IMR-90 (cell line): ENCODE results near the gene GATA3. TPM values are rescaled to one million over a fixed set of nuclear protein-coding genes. Genes with fewer than 3 reads are reported as not detected.

Source experiments
- ATAC-seq: fragments of 200-7000 bp; cut with Tn5 transposase; 2 replicates; pipeline ENCODE4 v1.9.1; 2020; ENCODE audit warnings: low read depth, mild to moderate bottlenecking, moderate library complexity
- BruUV-seq: library from RNA; stranded (reverse); fragments of 400-500 nt; replicated peaks from 2 replicates; lab custom pipeline; 2021; lab: Mats Ljungman, UMichigan
- CTCF ChIA-PET: fragments of 300-600 bp; formaldehyde crosslinking; extraction: SDS; loops from one replicate; lab custom pipeline; 2021; ENCODE audit warnings: antibody characterized with exemption; lab: Yijun Ruan, JAX
- POLR2A ChIA-PET: fragments of 300-600 bp; sonication (Branson Sonifier 250); formaldehyde crosslinking; loops from one replicate; lab custom pipeline; 2022; ENCODE audit warnings: antibody characterized with exemption; ENCODE audit not compliant: unreplicated experiment; lab: Charles Lee
- DNase-seq: peaks from one replicate; pipeline ENCODE4 v3.0.0; 2013
- H2AFZ ChIP-seq: replicated peaks from 2 replicates; pipeline ENCODE3; 2013; ENCODE audit warnings: low read length, mild to moderate bottlenecking; ENCODE audit not compliant: poor library complexity
- H2AK5ac ChIP-seq: 2 replicates; pipeline ENCODE4 v1.6.1; 2013; ENCODE audit warnings: low read depth, low read length, inconsistent platforms
- H2AK9ac ChIP-seq: replicated peaks from 2 replicates; pipeline ENCODE3; 2013; ENCODE audit warnings: mild to moderate bottlenecking, low read depth, low read length, moderate library complexity; ENCODE audit not compliant: poor library complexity
- H2BK120ac ChIP-seq: 2 replicates; pipeline ENCODE4 v1.6.1; 2013; ENCODE audit warnings: low read depth, low read length, inconsistent platforms
- H2BK15ac ChIP-seq: 3 replicates; pipeline ENCODE4 v1.6.1; 2013; ENCODE audit warnings: low read depth, low read length, inconsistent platforms
- H2BK20ac ChIP-seq: 2 replicates; pipeline ENCODE4 v1.6.1; 2013; ENCODE audit warnings: low read depth, mild to moderate bottlenecking, inconsistent platforms, low read length, moderate library complexity
- H2BK5ac ChIP-seq: 2 replicates; pipeline ENCODE4 v1.6.1; 2013; ENCODE audit warnings: mild to moderate bottlenecking, low read depth, low read length, inconsistent platforms; ENCODE audit not compliant: poor library complexity, severe bottlenecking
- H3K14ac ChIP-seq: replicated peaks from 2 replicates; pipeline ENCODE4 v1.6.1; 2013; ENCODE audit warnings: low read depth, low read length, inconsistent platforms
- H3K18ac ChIP-seq: 2 replicates; pipeline ENCODE4 v1.6.1; 2013; ENCODE audit warnings: low read depth, low read length, control low read depth
- H3K23ac ChIP-seq: 2 replicates; pipeline ENCODE4 v1.6.1; 2013; ENCODE audit warnings: low read depth, low read length, inconsistent platforms
- H3K27ac ChIP-seq: 2 replicates; pipeline ENCODE4 v1.5.1; 2013; ENCODE audit warnings: mild to moderate bottlenecking, control low read depth, low read length; ENCODE audit not compliant: insufficient read depth
- H3K27me3 ChIP-seq: 2 replicates; pipeline ENCODE4 v1.6.1; 2013; ENCODE audit warnings: low read length; ENCODE audit not compliant: control insufficient read depth, insufficient read depth
- H3K36me3 ChIP-seq: 2 replicates; pipeline ENCODE4 v1.6.1; 2013; ENCODE audit warnings: low read length, mixed read lengths; ENCODE audit not compliant: control insufficient read depth, insufficient read depth
- H3K4ac ChIP-seq: 2 replicates; pipeline ENCODE4 v1.6.1; 2013; ENCODE audit warnings: low read depth, low read length, inconsistent platforms
- H3K4me1 ChIP-seq: 2 replicates; pipeline ENCODE4 v1.6.1; 2013; ENCODE audit warnings: low read length, mixed read lengths; ENCODE audit not compliant: control insufficient read depth, insufficient read depth
- H3K4me2 ChIP-seq: 2 replicates; pipeline ENCODE4 v1.6.1; 2013; ENCODE audit warnings: low read depth, mild to moderate bottlenecking, control low read depth, low read length, moderate library complexity
- H3K4me3 ChIP-seq: 2 replicates; pipeline ENCODE4 v1.5.1; 2013; ENCODE audit warnings: low read depth, mild to moderate bottlenecking, control low read depth, low read length, moderate library complexity; ENCODE audit not compliant: insufficient read depth
- H3K56ac ChIP-seq: 2 replicates; pipeline ENCODE4 v1.6.1; 2013; ENCODE audit warnings: low read length, inconsistent platforms; ENCODE audit not compliant: insufficient read depth; ENCODE audit errors: extremely low read depth
- H3K79me1 ChIP-seq, 2 experiments: 2 replicates each; pipeline ENCODE4 v1.6.1; 2013; ENCODE audit warnings: low read length in 2 of 2, inconsistent platforms in 1 of 2, low read depth in 1 of 2
- H3K9ac ChIP-seq: 2 replicates; pipeline ENCODE4 v1.6.1; 2013; ENCODE audit warnings: low read depth, low read length, control low read depth
- H3K9me1 ChIP-seq: 2 replicates; pipeline ENCODE4 v1.6.1; 2013; ENCODE audit warnings: low read length, inconsistent platforms; ENCODE audit not compliant: insufficient read depth
- H3K9me3 ChIP-seq: 2 replicates; pipeline ENCODE4 v1.6.1; 2013; ENCODE audit warnings: low read length; ENCODE audit not compliant: control insufficient read depth, insufficient read depth
- H4K20me1 ChIP-seq: 2 replicates; pipeline ENCODE4 v1.6.1; 2013; ENCODE audit warnings: low read length, inconsistent platforms; ENCODE audit not compliant: insufficient read depth
- H4K5ac ChIP-seq: 2 replicates; pipeline ENCODE4 v1.6.1; 2013; ENCODE audit warnings: mild to moderate bottlenecking, low read depth, low read length, control low read depth
- H4K8ac ChIP-seq, 2 experiments: 2 replicates each; pipeline ENCODE4 v1.6.1; 2013; ENCODE audit warnings: low read depth in 2 of 2, low read length in 2 of 2, control low read depth in 1 of 2, inconsistent platforms in 1 of 2
- H4K91ac ChIP-seq: 2 replicates; pipeline ENCODE4 v1.6.1; 2013; ENCODE audit warnings: low read depth, low read length, inconsistent platforms; ENCODE audit not compliant: insufficient read depth
- CEBPB ChIP-seq: IDR thresholded peaks from 2 replicates; pipeline ENCODE4 v1.6.1; 2012; ENCODE audit warnings: low read depth, low read length, improper control_type of control experiment
- CHD1 ChIP-seq: IDR thresholded peaks from 2 replicates; pipeline ENCODE4 v1.6.1; 2012; ENCODE audit warnings: low read depth, low read length, improper control_type of control experiment
- FOS ChIP-seq: fragments of 150-350 bp; IDR thresholded peaks from 2 replicates; pipeline ENCODE4 v1.6.1; 2016; ENCODE audit warnings: low read depth, low read length
- MAFK ChIP-seq: IDR thresholded peaks from 2 replicates; pipeline ENCODE4 v1.6.1; 2012; ENCODE audit warnings: low read depth, low read length, improper control_type of control experiment
- POLR2A ChIP-seq: IDR thresholded peaks from 2 replicates; pipeline ENCODE4 v1.6.1; 2012; ENCODE audit warnings: mild to moderate bottlenecking, low read depth, low read length
- SMC3 ChIP-seq: fragments of 150-350 bp; IDR thresholded peaks from 2 replicates; pipeline ENCODE4 v1.6.1; 2016; ENCODE audit warnings: low read depth, mild to moderate bottlenecking, antibody characterized with exemption, low read length, moderate library complexity
- WGBS, 2 experiments: methylation state at CpG; one replicate each; pipeline versions ENCODE4 v1.1.5 to v1.1.7; 2013; ENCODE audit warnings: missing lambda C conversion rate in 2 of 2; ENCODE audit not compliant: insufficient read length in 1 of 2; ENCODE audit errors: extremely low coverage in 2 of 2; 5-methylcytosine and 5-hydroxymethylcytosine counted together
- dilution Hi-C: fragments of 300-500 bp; cut with HindIII; formaldehyde crosslinking; loops from one replicate; pipeline ENCODE4 v1.14.3; 2018; ENCODE audit warnings: low sequenced_read_pairs; ENCODE audit not compliant: unreplicated experiment
- in situ Hi-C: fragments of 300-500 bp; cut with MboI; formaldehyde crosslinking; loops from 3 replicates; pipeline ENCODE4 v1.14.3; 2019; ENCODE audit warnings: low sequenced_read_pairs, inconsistent platforms, mixed read lengths
- intact Hi-C: fragments of 100-400 bp; cut with micrococcal nuclease; formaldehyde crosslinking; loops from 2 replicates; pipeline ENCODE4 v1.10.0; 2022
- polyA plus RNA-seq, 3 experiments: library from polyadenylated mRNA; depleted of rRNA; stranded (reverse); fragments of >200 nt; gene quantifications; 2 replicates each; pipeline ENCODE4 v1.2.3, GENCODE V29; 2012; ENCODE audit warnings: low replicate concordance in 1 of 3
- total RNA-seq: library from RNA; depleted of rRNA; stranded (reverse); fragments of >200 nt; gene quantifications from 2 replicates; pipeline ENCODE4 v1.2.3, GENCODE V29; 2012
- TF ChIP-seq, protein P1 (sequence below): fragments of 150-350 bp; IDR thresholded peaks from 2 replicates; pipeline ENCODE4 v1.6.1; 2017; ENCODE audit warnings: mild to moderate bottlenecking, antibody characterized with exemption, low read length, low read depth
- TF ChIP-seq, protein P2 (sequence below): fragments of 150-350 bp; IDR thresholded peaks from 2 replicates; pipeline ENCODE4 v1.6.1; 2016; ENCODE audit warnings: low read depth, mild to moderate bottlenecking, low read length, moderate library complexity, borderline replicate concordance

The GATA3 gene
- total and polyA plus RNA-seq, 2 of the 4 experiments (the other 2 are of a cell fraction) = 0.21 TPM; not detected in 1

DNA sequence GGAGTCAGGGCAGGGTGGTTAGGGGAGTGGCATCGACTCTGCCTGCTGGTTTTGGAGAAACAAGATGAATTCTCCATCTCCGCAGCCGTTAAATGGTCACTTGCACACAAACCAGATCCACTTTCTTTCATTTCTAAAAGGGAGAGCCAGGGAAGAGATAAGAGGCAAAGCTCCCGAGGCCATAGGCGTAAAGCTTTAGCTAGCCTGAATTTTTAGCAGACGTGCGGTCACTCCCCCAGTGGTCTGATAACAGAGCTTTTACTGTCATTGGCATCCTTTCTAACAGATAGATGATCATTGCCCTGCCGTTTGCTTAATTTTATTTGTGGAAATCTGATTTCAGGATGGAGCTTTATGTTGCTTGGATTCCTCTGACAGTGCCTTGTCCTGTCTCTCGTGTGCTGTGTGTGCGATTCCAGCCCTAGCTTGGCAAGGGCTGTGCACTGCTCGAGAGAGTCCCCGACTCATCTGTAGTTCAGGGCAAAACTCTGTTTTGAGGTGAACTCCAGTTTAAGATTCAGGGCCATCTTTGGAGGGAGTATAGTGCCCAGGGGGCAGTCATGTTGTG is 62.5 kb downstream of the GATA3 start:
- dilution Hi-C loops = no loop called here
- intact Hi-C loops = no loop called here

More for the DNA sequence above, 62.5 kb downstream of the GATA3 start:
- no peaks in the 10 kb centered on the region for H3K27me3 ChIP-seq
- CTCF ChIA-PET = no interaction called here
- no peaks in the 10 kb centered on the region for H3K79me1 ChIP-seq
- no TSS peak for BruUV-seq
- H3K9ac ChIP-seq = no peak overlapping the region
- DNase-seq (no peak), ATAC-seq (no peak)
- in situ Hi-C loops = no loop called here
- no peak overlapping the region for H3K4ac ChIP-seq
- no peak overlapping the region for H3K27ac ChIP-seq
- no peak overlapping the region for H2BK120ac ChIP-seq
- POLR2A ChIA-PET = interaction anchor here (0.6 kb wide), 1 partner anchor 11 kb away, joined by 3 read pairs; no protein-coding TSS in a partner anchor
- WGBS, 2 experiments = 43% methylated on average over 2 of the region's 12 CpGs; no CpG with 5 or more reads in 1 of the 2 experiments
- H3K4me1 ChIP-seq = no peaks in the 10 kb centered on the region
- TF ChIP-seq, protein P1, sequence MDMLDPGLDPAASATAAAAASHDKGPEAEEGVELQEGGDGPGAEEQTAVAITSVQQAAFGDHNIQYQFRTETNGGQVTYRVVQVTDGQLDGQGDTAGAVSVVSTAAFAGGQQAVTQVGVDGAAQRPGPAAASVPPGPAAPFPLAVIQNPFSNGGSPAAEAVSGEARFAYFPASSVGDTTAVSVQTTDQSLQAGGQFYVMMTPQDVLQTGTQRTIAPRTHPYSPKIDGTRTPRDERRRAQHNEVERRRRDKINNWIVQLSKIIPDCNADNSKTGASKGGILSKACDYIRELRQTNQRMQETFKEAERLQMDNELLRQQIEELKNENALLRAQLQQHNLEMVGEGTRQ = no peak
- TF ChIP-seq SMC3 (no peak), CEBPB (no peak), MAFK (no peak), POLR2A (no peak), CHD1 (no peak), FOS (no peak)
- TF ChIP-seq, protein P2, sequence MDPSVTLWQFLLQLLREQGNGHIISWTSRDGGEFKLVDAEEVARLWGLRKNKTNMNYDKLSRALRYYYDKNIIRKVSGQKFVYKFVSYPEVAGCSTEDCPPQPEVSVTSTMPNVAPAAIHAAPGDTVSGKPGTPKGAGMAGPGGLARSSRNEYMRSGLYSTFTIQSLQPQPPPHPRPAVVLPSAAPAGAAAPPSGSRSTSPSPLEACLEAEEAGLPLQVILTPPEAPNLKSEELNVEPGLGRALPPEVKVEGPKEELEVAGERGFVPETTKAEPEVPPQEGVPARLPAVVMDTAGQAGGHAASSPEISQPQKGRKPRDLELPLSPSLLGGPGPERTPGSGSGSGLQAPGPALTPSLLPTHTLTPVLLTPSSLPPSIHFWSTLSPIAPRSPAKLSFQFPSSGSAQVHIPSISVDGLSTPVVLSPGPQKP = no peak
- no peak overlapping the region for H3K18ac ChIP-seq
- H4K8ac ChIP-seq = no peak overlapping the region
- no peaks in the 10 kb centered on the region for H3K36me3 ChIP-seq
- no peak overlapping the region for H2BK15ac ChIP-seq
- no peak overlapping the region for H3K56ac ChIP-seq
- no peak overlapping the region for H2AFZ ChIP-seq
- H3K23ac ChIP-seq = no peak overlapping the region
- no peak overlapping the region for H3K4me3 ChIP-seq
- peaks cover 2% of the 10 kb centered on the region for H3K9me3 ChIP-seq
- no peaks in the 10 kb centered on the region for H3K9me1 ChIP-seq
- no peak overlapping the region for H3K4me2 ChIP-seq
- H4K91ac ChIP-seq = no peak overlapping the region
- no peak overlapping the region for H2BK20ac ChIP-seq
- H4K20me1 ChIP-seq = no peaks in the 10 kb centered on the region
- H2AK5ac ChIP-seq = no peak overlapping the region
- H3K14ac ChIP-seq = no peak overlapping the region
- H2BK5ac ChIP-seq = no peak overlapping the region
- no peak overlapping the region for H4K5ac ChIP-seq
- no peak overlapping the region for H2AK9ac ChIP-seq
